Bronchial epithelial cell (primary cell): ENCODE data around the gene PDE4C. TPM values are rescaled to one million over a fixed set of nuclear protein-coding genes. Genes with fewer than 3 reads are reported as not detected.

Experiments used
- DNase-seq: peaks from one replicate; pipeline ENCODE4 v3.0.0-alpha.2; 2010; ENCODE audit warnings: low read depth
- FAIRE-seq: peaks from 2 replicates; lab custom pipeline; 2011; peaks lifted over from hg19 to GRCh38; lab: Jason Lieb, UNC
- H3K27me3 ChIP-seq: 2 replicates; pipeline ENCODE4 v1.5.1; 2011; ENCODE audit warnings: low read length; ENCODE audit not compliant: control insufficient read depth, insufficient read depth
- H3K36me3 ChIP-seq: 2 replicates; pipeline ENCODE4 v1.5.1; 2011; ENCODE audit warnings: low read length; ENCODE audit not compliant: control insufficient read depth, insufficient read depth
- H3K4me3 ChIP-seq: 2 replicates; pipeline ENCODE4 v1.5.1; 2011; ENCODE audit warnings: mild to moderate bottlenecking, low read depth, low read length, control low read depth
- total RNA-seq: library from RNA; depleted of rRNA; stranded (reverse); fragments of >200 nt; gene quantifications from 2 replicates; pipeline ENCODE4 v1.2.1, GENCODE V29; 2014
- TF ChIP-seq, protein P1 (sequence below): IDR thresholded peaks from 2 replicates; pipeline ENCODE4 v1.5.1; 2011; ENCODE audit warnings: mild to moderate bottlenecking, moderate library complexity, low read length, control low read depth, inconsistent platforms; ENCODE audit not compliant: insufficient read depth, severe bottlenecking

The PDE4C gene
- total RNA-seq, 1 donor from 2014 or later: 0.26 TPM

DNA sequence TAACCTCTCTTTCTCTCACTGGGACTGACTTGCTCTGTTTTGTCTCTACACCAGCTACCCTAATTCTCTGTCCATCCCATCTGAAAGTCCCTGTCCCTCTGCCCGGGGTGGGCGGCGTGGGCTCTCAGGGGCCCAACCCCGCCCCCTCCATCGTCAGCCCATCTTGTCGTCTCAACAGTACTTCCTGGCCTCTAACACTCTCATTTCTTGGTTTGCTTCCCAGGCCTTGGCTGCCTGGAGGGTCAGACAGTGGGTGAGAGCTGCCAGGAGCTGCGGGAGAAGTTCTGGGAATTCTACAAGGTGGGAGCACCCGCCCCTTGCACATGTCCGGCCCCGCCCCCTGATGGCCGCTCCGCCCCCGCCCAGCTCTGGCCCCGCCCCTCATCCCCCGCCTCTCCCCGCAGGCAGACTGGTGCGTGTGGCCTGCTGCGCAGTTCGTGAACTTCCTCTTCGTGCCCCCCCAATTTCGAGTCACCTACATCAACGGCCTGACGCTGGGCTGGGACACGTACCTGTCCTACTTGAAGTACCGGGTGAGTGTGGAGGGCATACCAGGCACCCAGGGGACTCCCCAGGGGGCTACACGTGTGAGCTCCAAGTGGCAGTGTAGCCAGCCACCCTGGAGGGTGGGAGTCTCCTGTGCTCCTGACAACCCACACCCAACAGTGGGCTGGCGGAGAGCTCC is 31.5 kb downstream of the PDE4C start:
- peaks cover 5% of the 10 kb centered on the region for H3K36me3 ChIP-seq
- no peaks in the 10 kb centered on the region for H3K27me3 ChIP-seq
- DNase-seq: no peak
- H3K4me3 ChIP-seq: no peak overlapping the region
- no peak for FAIRE-seq
- TF ChIP-seq, protein P1, sequence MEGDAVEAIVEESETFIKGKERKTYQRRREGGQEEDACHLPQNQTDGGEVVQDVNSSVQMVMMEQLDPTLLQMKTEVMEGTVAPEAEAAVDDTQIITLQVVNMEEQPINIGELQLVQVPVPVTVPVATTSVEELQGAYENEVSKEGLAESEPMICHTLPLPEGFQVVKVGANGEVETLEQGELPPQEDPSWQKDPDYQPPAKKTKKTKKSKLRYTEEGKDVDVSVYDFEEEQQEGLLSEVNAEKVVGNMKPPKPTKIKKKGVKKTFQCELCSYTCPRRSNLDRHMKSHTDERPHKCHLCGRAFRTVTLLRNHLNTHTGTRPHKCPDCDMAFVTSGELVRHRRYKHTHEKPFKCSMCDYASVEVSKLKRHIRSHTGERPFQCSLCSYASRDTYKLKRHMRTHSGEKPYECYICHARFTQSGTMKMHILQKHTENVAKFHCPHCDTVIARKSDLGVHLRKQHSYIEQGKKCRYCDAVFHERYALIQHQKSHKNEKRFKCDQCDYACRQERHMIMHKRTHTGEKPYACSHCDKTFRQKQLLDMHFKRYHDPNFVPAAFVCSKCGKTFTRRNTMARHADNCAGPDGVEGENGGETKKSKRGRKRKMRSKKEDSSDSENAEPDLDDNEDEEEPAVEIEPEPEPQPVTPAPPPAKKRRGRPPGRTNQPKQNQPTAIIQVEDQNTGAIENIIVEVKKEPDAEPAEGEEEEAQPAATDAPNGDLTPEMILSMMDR: no peak

DNA sequence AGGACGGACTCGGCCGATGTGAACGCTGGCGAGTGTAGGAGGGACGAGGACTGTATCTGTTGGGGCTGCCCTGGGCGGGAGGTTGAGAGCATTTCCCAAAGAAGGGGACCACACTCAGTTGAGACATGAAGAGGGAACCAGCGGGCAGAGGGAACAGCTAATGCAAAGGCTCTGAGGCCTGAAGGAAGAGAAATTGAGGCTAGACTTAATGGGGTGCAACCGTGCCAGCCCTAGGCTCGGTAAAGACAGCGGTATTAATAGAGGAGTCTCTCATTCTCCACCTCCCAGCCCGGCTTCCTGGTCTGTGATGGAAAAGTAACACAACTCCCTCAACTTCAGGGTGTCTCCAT is 32.1 kb downstream of the PDE4C start:
- Histone ChIP-seq H3K27me3 (no peaks in the 10 kb centered on the region), H3K36me3 (peaks cover 5% of the 10 kb centered on the region), H3K4me3 (peak overlapping the region; percentile 71)
- FAIRE-seq (no peak), DNase-seq (no peak)
- TF ChIP-seq, protein P1: no peak

DNA sequence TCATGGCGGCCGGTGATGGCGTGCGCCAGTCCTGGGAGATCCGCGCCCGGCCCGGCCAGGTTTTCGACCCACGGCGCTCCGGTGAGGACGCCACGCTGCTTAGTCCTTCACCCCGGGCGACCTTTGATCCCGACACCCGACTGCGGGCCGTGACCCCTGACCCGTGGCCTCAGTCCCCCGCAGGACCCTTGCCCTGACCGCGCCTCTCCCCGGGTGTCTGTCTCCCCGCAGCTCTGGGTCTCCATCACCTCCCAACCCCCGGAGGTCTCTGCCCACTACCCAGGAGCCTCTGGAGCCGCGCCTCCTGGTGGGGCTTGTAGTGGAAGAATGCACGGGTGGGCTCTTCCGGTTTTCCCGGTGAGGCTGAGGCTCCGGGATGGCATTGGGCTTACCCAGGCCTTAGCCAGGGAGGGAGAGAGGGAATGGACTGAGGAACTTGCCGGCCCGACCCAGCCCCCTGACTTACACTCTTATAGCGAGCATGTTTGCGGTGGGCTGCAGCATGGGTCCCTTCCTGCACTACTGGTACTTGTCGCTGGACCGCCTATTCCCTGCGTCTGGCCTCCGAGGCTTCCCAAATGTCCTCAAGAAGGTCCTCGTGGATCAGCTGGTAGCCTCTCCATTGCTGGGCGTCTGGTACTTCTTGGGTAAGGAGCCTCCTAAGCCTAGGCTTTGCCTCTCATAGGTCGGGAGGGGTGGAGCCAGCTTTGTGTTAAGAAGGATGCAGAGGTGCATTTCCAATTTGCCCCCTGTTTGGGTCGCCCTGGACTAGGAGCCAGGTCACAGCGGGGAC is 32.7 kb downstream of the PDE4C start:
- no peak for DNase-seq
- TF ChIP-seq, protein P1: no peak
- Histone ChIP-seq H3K27me3 (no peaks in the 10 kb centered on the region), H3K4me3 (peak overlapping the region; percentile 71), H3K36me3 (peaks cover 5% of the 10 kb centered on the region)
- no peak for FAIRE-seq

DNA sequence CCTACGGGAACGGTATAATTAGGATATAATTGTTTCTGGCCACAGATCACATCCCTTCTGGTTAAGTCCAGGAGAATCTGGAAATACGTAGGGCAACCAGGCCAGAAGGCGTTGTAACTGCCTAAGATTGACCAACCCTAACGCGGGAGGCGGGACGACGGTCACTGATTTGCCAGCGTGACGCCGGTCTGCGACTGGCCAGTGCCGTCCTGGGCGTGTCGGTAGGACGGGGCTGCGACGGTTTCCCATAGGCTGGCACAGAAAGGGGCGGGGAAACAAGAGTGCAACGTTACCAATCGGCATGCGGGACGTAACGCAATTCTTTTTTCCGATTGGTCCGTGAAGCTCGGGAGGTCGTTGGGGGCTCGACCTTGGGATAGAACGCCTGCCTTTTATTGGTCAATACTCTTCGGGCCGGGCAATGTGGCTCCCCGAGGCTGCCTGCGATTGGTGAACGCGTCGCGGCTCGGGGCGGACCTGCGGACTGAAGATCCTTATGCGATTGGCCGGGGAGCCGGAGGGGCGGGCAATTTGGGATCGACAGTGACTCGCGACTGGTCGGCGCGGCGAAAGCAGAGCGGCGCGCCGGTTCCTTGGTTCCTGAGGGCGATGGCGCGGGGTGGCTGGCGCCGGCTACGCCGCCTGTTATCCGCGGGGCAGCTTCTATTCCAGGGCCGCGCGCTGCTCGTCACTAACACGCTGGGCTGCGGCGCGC is 33.4 kb downstream of the PDE4C start, which contains the start of gene MPV17L2:
Gene MPV17L2 (plus strand): TSS at position 546 of the 715 bp plus-strand sequence. CDS start 64 bp downstream, at position 610.
- Histone ChIP-seq H3K27me3 (no peaks in the 10 kb centered on the region), H3K36me3 (peaks cover 5% of the 10 kb centered on the region), H3K4me3 (peak within 1 kb of the TSS; percentile 71)
- peak; percentile 99 for DNase-seq
- TF ChIP-seq, protein P1: no peak
- peak; percentile 89 for FAIRE-seq

DNA sequence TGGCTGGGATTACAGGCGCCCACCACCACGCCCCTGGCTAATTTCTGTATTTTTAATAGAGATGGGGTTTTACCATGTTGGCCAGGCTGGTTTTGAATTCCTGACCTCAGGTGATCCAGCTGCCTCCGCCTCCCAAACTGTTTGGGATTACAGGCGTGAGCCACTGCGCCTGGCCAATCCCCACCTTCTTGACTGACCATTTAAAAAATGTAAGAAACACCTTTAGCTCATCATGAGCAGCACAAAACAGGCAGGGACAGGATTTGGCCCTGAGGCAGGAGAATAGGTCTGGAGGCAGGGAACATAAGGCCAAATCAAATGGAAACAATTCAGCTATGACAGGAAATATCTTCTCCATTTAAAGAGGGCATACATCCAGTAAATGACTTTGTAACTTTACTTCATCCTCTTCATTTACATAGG is 34.6 kb downstream of the PDE4C start:
- Histone ChIP-seq H3K4me3 (peak overlapping the region; percentile 48), H3K36me3 (peaks cover 5% of the 10 kb centered on the region), H3K27me3 (no peaks in the 10 kb centered on the region)
- no peak for FAIRE-seq
- peak; percentile 92 for DNase-seq
- TF ChIP-seq, protein P1: peak; percentile 12
